Sigmoid colon (tissue), 4 donors: Measurements from ENCODE around the gene CCDC107.

Experiments
- CTCF ChIP-seq, 4 experiments: fragments of 450-650 bp in 3 of 4; fragments of 200-600 bp in 1 of 4; IDR thresholded peaks; one replicate each; pipeline ENCODE4 v1.5.1; 2016 to 2019; ENCODE audit warnings: antibody characterized with exemption in 4 of 4, mild to moderate bottlenecking in 3 of 4, moderate library complexity in 2 of 4
- POLR2A ChIP-seq, 2 donors: fragments of 450-650 bp; IDR thresholded peaks; one replicate each; pipeline ENCODE4 v1.6.1; 2016; ENCODE audit warnings: antibody characterized with exemption in 2 of 2, mild to moderate bottlenecking in 2 of 2, moderate library complexity in 2 of 2
- POLR2AphosphoS5 ChIP-seq, 4 donors: sonication (generic); formaldehyde crosslinking; IDR thresholded peaks; one replicate each; pipeline ENCODE4 v1.6.1; 2017; ENCODE audit warnings: antibody characterized with exemption in 4 of 4

GRCh38 chr9:35617548-35617947 lies 40.5 kb upstream of the CCDC107 start:
- TF ChIP-seq CTCF (IDR thresholded peaks at IDR 0.05): no peak
- no peak for TF ChIP-seq POLR2A (IDR thresholded peaks at IDR 0.05)
- TF ChIP-seq POLR2AphosphoS5 (IDR thresholded peaks at IDR 0.05): no peak
